CD14-positive monocyte (primary cell): Measurements from ENCODE around the gene TCHHL1. TPM values are rescaled to one million over a fixed set of nuclear protein-coding genes. Genes with fewer than 3 reads are reported as not detected.
A peak's percentile ranks its signal among the peaks of the same experiment; 100 is the strongest.

Experiments
- DNase-seq, 3 donors: peaks; one replicate each; pipeline ENCODE4 v3.0.0-alpha.2; 2011 to 2022
- H2AFZ ChIP-seq: 2 replicates; pipeline ENCODE4 v1.6.0; 2012; ENCODE audit warnings: mild to moderate bottlenecking, low read depth, low read length, inconsistent platforms; ENCODE audit not compliant: insufficient read depth, poor library complexity, severe bottlenecking
- H3K27ac ChIP-seq, 2 donors: 1 replicate in 1 of 2; 2 replicates in 1 of 2; pipeline ENCODE4 v1.5.1; 2012 to 2013; ENCODE audit warnings: low read length in 2 of 2, control low read depth in 1 of 2, inconsistent platforms in 1 of 2, low read depth in 1 of 2, mild to moderate bottlenecking in 1 of 2
- H3K27me3 ChIP-seq, 2 donors: one replicate each; pipeline versions ENCODE4 v1.6.0 to v1.6.1; 2011 to 2013; ENCODE audit warnings: low read length in 2 of 2; ENCODE audit not compliant: control insufficient read depth in 2 of 2, insufficient read depth in 2 of 2
- H3K36me3 ChIP-seq, 2 donors: replicated peaks in 1 of 2; 1 replicate in 1 of 2; 2 replicates in 1 of 2; pipeline versions ENCODE4 v1.5.1 to v1.6.1; 2012 to 2013; ENCODE audit warnings: low read length in 2 of 2, control low read depth in 1 of 2, inconsistent platforms in 1 of 2, mild to moderate bottlenecking in 1 of 2; ENCODE audit not compliant: insufficient read depth in 2 of 2, control insufficient read depth in 1 of 2
- H3K4me1 ChIP-seq, 2 donors: 1 replicate in 1 of 2; 2 replicates in 1 of 2; pipeline versions ENCODE4 v1.5.1 to v1.6.1; 2012 to 2013; ENCODE audit warnings: low read length in 2 of 2, control low read depth in 1 of 2, inconsistent platforms in 1 of 2, mild to moderate bottlenecking in 1 of 2, moderate library complexity in 1 of 2; ENCODE audit not compliant: insufficient read depth in 2 of 2, control insufficient read depth in 1 of 2
- H3K4me2 ChIP-seq: replicated peaks from 2 replicates; pipeline ENCODE3; 2012; ENCODE audit warnings: low read length, moderate library complexity, mild to moderate bottlenecking; ENCODE audit not compliant: poor library complexity, severe bottlenecking; ENCODE audit errors: extremely low read depth
- H3K4me3 ChIP-seq, 3 experiments: fragments of 200-600 bp in 1 of 3; sonication (generic) in 1 of 3; replicated peaks in 1 of 3; 1 replicate in 2 of 3; 2 replicates in 1 of 3; pipeline ENCODE4 v1.5.1; 2011 to 2013; ENCODE audit warnings: low read length in 3 of 3, mild to moderate bottlenecking in 3 of 3, control low read depth in 2 of 3, low read depth in 2 of 3, inconsistent platforms in 1 of 3, moderate library complexity in 1 of 3
- H3K79me2 ChIP-seq: 2 replicates; pipeline ENCODE4 v1.6.0; 2012; ENCODE audit warnings: mild to moderate bottlenecking, control low read depth, inconsistent platforms, low read length, moderate library complexity; ENCODE audit not compliant: insufficient read depth
- H3K9ac ChIP-seq: 2 replicates; pipeline ENCODE4 v1.6.0; 2017; ENCODE audit warnings: low read length, mild to moderate bottlenecking; ENCODE audit not compliant: insufficient read depth, poor library complexity, severe bottlenecking
- H3K9me3 ChIP-seq, 2 donors: replicated peaks in 1 of 2; 1 replicate in 1 of 2; 2 replicates in 1 of 2; pipeline versions ENCODE4 v1.5.1 to v1.6.1; 2012 to 2013; ENCODE audit warnings: low read length in 2 of 2, control low read depth in 1 of 2; ENCODE audit not compliant: control insufficient read depth in 1 of 2, insufficient read depth in 1 of 2
- H4K20me1 ChIP-seq: 2 replicates; pipeline ENCODE4 v1.6.0; 2012; ENCODE audit warnings: mild to moderate bottlenecking, low read length, control low read depth, moderate library complexity; ENCODE audit not compliant: insufficient read depth
- H3K27ac Mint-ChIP-seq, 7 donors: one replicate each; pipeline ENCODE4 v1.8.0; 2020; ENCODE audit warnings: mild to moderate bottlenecking in 7 of 7, mixed read lengths in 7 of 7, moderate library complexity in 6 of 7, inconsistent platforms in 2 of 7
- H3K27me3 Mint-ChIP-seq, 3 donors: one replicate each; pipeline ENCODE4 v1.8.0; 2021 to 2022; ENCODE audit warnings: low read depth in 3 of 3, mild to moderate bottlenecking in 3 of 3, mixed read lengths in 3 of 3, moderate library complexity in 3 of 3, inconsistent platforms in 1 of 3
- H3K36me3 Mint-ChIP-seq, 2 donors: one replicate each; pipeline ENCODE4 v1.8.0; 2020; ENCODE audit warnings: mixed read lengths in 2 of 2, inconsistent platforms in 1 of 2, mild to moderate bottlenecking in 1 of 2
- H3K4me1 Mint-ChIP-seq: one replicate; pipeline ENCODE4 v1.8.0; 2020; ENCODE audit warnings: mild to moderate bottlenecking, mixed read lengths
- H3K4me3 Mint-ChIP-seq, 2 donors: one replicate each; pipeline ENCODE4 v1.8.0; 2020; ENCODE audit warnings: mild to moderate bottlenecking in 2 of 2, mixed read lengths in 2 of 2, moderate library complexity in 1 of 2
- H3K9me3 Mint-ChIP-seq, 7 donors: one replicate each; pipeline ENCODE4 v1.8.0; 2020 to 2022; ENCODE audit warnings: mixed read lengths in 7 of 7, mild to moderate bottlenecking in 6 of 7, moderate library complexity in 6 of 7, inconsistent platforms in 2 of 7
- WGBS: methylation state at CpG from one replicate; pipeline ENCODE4 v1.1.5; 2013; ENCODE audit warnings: missing lambda C conversion rate; ENCODE audit not compliant: insufficient coverage; 5-methylcytosine and 5-hydroxymethylcytosine counted together
- intact Hi-C, 2 donors: fragments of 100-400 bp; cut with micrococcal nuclease; formaldehyde crosslinking; loops; one replicate each; pipeline versions ENCODE4 v1.15.0 to v1.15.1; 2023
- polyA plus RNA-seq, 3 donors: library from polyadenylated mRNA; depleted of rRNA in 1 of 3; unstranded in 2 of 3; stranded (reverse) in 1 of 3; fragments of 300-500 nt in 2 of 3; fragments of >200 nt in 1 of 3; fragmentation: Illumina TruSeq in 2 of 3; gene quantifications; 1 replicate in 2 of 3; 2 replicates in 1 of 3; pipeline ENCODE4 v1.2.3, GENCODE V29; 2012 to 2021
- TF ChIP-seq, protein P1 (sequence below): fragments of 200-600 bp; IDR thresholded peaks from one replicate; pipeline ENCODE4 v1.8.0; 2022; ENCODE audit warnings: antibody characterized with exemption, mild to moderate bottlenecking

Gene TCHHL1
- polyA plus RNA-seq, 3 donors: not detected

DNA sequence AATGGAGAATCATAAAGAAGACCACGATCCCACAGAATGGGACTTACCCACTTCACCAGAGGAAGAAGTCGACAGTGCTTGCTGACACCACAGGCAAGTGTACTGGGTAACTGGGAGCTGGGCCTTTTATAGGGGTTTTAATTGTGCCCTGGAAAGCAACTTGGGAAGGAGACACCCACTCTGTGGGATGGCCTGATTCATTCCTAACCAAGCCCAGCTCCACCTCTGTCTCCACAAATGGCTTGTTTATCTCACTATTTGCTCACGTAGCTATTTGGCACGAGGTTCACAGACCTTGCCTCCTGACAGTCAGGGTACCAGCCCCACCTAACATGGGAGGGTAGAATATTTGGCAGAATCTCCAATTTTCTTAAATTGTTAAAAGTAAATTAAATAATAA is 26.5 kb upstream of the TCHHL1 start, which contains the start of gene TCHH:
Gene TCHH, minus strand, starts transcription at position 101 of the 400 bp plus-strand sequence. CDS start 1,364 bp downstream, outside the sequence.
- Mint-ChIP-seq H3K36me3 (peaks cover 2 to 3% of the 10 kb centered on the region in 2 donors), H3K4me1 (peaks cover 2% of the 10 kb centered on the region), H3K27me3 (peaks cover 28 to 36% (median 31%) of the 10 kb centered on the region in 3 donors), H3K4me3 (peak within 1 kb of the TSS in 1 of 2 donors; percentile 51), H3K9me3 (peaks cover 0 to 10% (median 0%) of the 10 kb centered on the region in 7 donors), H3K27ac (no peak within 1 kb of the TSS)
- no peak for DNase-seq
- intact Hi-C loops: no loop called here
- H3K27ac ChIP-seq: no peak within 1 kb of the TSS
- peaks cover 0 to 27% of the 10 kb centered on the region in 2 donors for H3K9me3 ChIP-seq
- no peak within 1 kb of the TSS for H3K4me3 ChIP-seq
- no peaks in the 10 kb centered on the region for H4K20me1 ChIP-seq
- no peak within 1 kb of the TSS for H2AFZ ChIP-seq
- H3K79me2 ChIP-seq: no peaks in the 10 kb centered on the region
- peaks cover 59 to 80% of the 10 kb centered on the region in 2 donors for H3K27me3 ChIP-seq
- no peaks in the 10 kb centered on the region for H3K36me3 ChIP-seq
- peaks cover 25 to 26% of the 10 kb centered on the region in 2 donors for H3K4me1 ChIP-seq
- no peak within 1 kb of the TSS for H3K9ac ChIP-seq
- 100% methylated on average over 1 of the region's 4 CpGs for WGBS
- H3K4me2 ChIP-seq: no peak within 1 kb of the TSS
- TF ChIP-seq, protein P1, sequence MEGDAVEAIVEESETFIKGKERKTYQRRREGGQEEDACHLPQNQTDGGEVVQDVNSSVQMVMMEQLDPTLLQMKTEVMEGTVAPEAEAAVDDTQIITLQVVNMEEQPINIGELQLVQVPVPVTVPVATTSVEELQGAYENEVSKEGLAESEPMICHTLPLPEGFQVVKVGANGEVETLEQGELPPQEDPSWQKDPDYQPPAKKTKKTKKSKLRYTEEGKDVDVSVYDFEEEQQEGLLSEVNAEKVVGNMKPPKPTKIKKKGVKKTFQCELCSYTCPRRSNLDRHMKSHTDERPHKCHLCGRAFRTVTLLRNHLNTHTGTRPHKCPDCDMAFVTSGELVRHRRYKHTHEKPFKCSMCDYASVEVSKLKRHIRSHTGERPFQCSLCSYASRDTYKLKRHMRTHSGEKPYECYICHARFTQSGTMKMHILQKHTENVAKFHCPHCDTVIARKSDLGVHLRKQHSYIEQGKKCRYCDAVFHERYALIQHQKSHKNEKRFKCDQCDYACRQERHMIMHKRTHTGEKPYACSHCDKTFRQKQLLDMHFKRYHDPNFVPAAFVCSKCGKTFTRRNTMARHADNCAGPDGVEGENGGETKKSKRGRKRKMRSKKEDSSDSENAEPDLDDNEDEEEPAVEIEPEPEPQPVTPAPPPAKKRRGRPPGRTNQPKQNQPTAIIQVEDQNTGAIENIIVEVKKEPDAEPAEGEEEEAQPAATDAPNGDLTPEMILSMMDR: no peak

DNA sequence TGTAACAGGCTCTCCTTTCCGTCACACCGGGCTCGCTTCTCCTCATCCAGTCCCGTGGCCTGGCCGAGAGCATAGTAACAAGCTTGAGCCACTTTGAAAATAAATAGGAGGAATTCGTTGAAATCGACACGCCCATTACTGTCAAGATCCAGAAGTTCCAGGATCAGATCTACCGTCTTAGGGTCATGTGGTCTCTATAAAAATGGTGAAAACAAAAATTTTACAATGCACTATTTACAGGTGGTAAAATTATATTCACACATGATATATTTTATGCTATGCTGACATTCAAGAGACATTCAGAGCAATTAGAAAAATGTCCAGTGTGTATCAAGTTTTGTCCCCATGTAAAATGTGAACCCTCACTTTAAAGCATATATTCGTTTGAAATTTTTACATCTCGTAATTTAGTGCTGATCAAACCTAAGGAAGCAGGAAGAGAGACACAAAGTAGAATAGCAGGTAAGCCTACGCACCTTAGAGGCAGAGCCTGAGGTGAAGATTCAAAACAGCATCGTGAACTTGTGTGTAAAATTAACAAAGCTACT is 24.1 kb upstream of the TCHHL1 start:
- H3K36me3 Mint-ChIP-seq: peaks cover 2 to 3% of the 10 kb centered on the region in 2 donors
- Histone ChIP-seq H3K9ac (no peak overlapping the region), H3K79me2 (no peaks in the 10 kb centered on the region), H3K4me3 (peak overlapping the region in 1 of 3 experiments; percentile 82), H4K20me1 (no peaks in the 10 kb centered on the region), H3K36me3 (no peaks in the 10 kb centered on the region), H3K27me3 (peaks cover 66 to 94% of the 10 kb centered on the region in 2 donors), H2AFZ (no peak overlapping the region), H3K4me2 (peak overlapping the region; percentile 97), H3K27ac (no peak overlapping the region), H3K4me1 (peaks cover 49 to 50% of the 10 kb centered on the region in 2 donors), H3K9me3 (peaks cover 16 to 47% of the 10 kb centered on the region in 2 donors)
- 40% methylated on average over 2 of the region's 13 CpGs for WGBS
- intact Hi-C loops: no loop called here
- H3K4me1 Mint-ChIP-seq: no peaks in the 10 kb centered on the region
- peaks cover 17 to 27% (median 21%) of the 10 kb centered on the region in 3 donors for H3K27me3 Mint-ChIP-seq
- no peak overlapping the region for H3K27ac Mint-ChIP-seq
- peaks cover 0 to 10% (median 0%) of the 10 kb centered on the region in 7 donors for H3K9me3 Mint-ChIP-seq
- no peak overlapping the region for H3K4me3 Mint-ChIP-seq
- TF ChIP-seq, protein P1: no peak
- no peak for DNase-seq
